LNCAP (cell line): ENCODE results near the gene GPR55.

Experiments used
- CTCF ChIP-seq: fragments of 450-650 bp; IDR thresholded peaks from 2 replicates; pipeline ENCODE4 v1.5.1; 2017; ENCODE audit warnings: mild to moderate bottlenecking

The GPR55 gene

GRCh38 chr2:230941202-230942180 lies 16.4 kb upstream of the GPR55 start:
- TF ChIP-seq CTCF, result no peak

GRCh38 chr2:230940471-230940815 lies 15.4 kb upstream of the GPR55 start:
- TF ChIP-seq CTCF, result no peak

- TF ChIP-seq CTCF, result no peak
These were observed 14.8 kb upstream of the GPR55 start for GRCh38 chr2:230939691-230940470.

- no peak for TF ChIP-seq CTCF
These were observed 14.1 kb upstream of the GPR55 start for GRCh38 chr2:230939066-230939591.

- TF ChIP-seq CTCF, result no peak
These were observed 13.5 kb upstream of the GPR55 start for GRCh38 chr2:230938516-230939065.

- TF ChIP-seq CTCF, result no peak
These were observed 13.1 kb upstream of the GPR55 start for GRCh38 chr2:230938098-230938497.

- no peak for TF ChIP-seq CTCF
These were observed 12.3 kb upstream of the GPR55 start for GRCh38 chr2:230937362-230937761.
